Osteoblast (primary cell): ENCODE data around the gene AGPS. TPM values are rescaled to one million over a fixed set of nuclear protein-coding genes. Genes with fewer than 3 reads are reported as not detected.

Source experiments
- DNase-seq: peaks from one replicate; pipeline ENCODE4 v3.0.0; 2011; ENCODE audit warnings: low spot score, mixed read lengths; ENCODE audit not compliant: insufficient read length; ENCODE audit errors: missing footprints
- H2AFZ ChIP-seq: 2 replicates; pipeline ENCODE4 v1.6.0; 2011; ENCODE audit warnings: mild to moderate bottlenecking, low read length
- H3K27ac ChIP-seq: 2 replicates; pipeline ENCODE4 v1.5.1; 2011; ENCODE audit warnings: mild to moderate bottlenecking, low read depth, low read length, moderate library complexity
- H3K27me3 ChIP-seq: 2 replicates; pipeline ENCODE4 v1.6.0; 2012; ENCODE audit warnings: mild to moderate bottlenecking, control low read depth, inconsistent platforms, low read length, moderate library complexity; ENCODE audit not compliant: insufficient read depth
- H3K36me3 ChIP-seq: 2 replicates; pipeline ENCODE4 v1.5.1; 2011; ENCODE audit warnings: mild to moderate bottlenecking, low read length, control low read depth, moderate library complexity; ENCODE audit not compliant: insufficient read depth
- H3K4me1 ChIP-seq: 2 replicates; pipeline ENCODE4 v1.5.1; 2011; ENCODE audit warnings: mild to moderate bottlenecking, low read length, control low read depth, moderate library complexity; ENCODE audit not compliant: insufficient read depth
- H3K4me2 ChIP-seq: 2 replicates; pipeline ENCODE4 v1.6.0; 2011; ENCODE audit warnings: mild to moderate bottlenecking, low read length; ENCODE audit not compliant: insufficient read depth
- H3K4me3 ChIP-seq: fragments of 200-600 bp; sonication (generic); 3 replicates; pipeline ENCODE4 v1.5.1; 2012; ENCODE audit warnings: mild to moderate bottlenecking, low read length, inconsistent platforms; ENCODE audit not compliant: insufficient read depth
- H3K79me2 ChIP-seq: 2 replicates; pipeline ENCODE4 v1.6.0; 2012; ENCODE audit warnings: mild to moderate bottlenecking, low read length, control low read depth, inconsistent platforms; ENCODE audit not compliant: insufficient read depth
- H3K9me3 ChIP-seq: 2 replicates; pipeline ENCODE4 v1.5.1; 2011; ENCODE audit warnings: low read depth, low read length, control low read depth
- H4K20me1 ChIP-seq: 2 replicates; pipeline ENCODE4 v1.6.0; 2012; ENCODE audit warnings: mild to moderate bottlenecking, low read length, control low read depth; ENCODE audit not compliant: insufficient read depth
- total RNA-seq: library from RNA; depleted of rRNA; stranded (reverse); fragments of >200 nt; gene quantifications from 2 replicates; pipeline ENCODE4 v1.2.3, GENCODE V29; 2012
- TF ChIP-seq, protein P1 (sequence below): IDR thresholded peaks from 2 replicates; pipeline ENCODE4 v1.5.1; 2011; ENCODE audit warnings: mild to moderate bottlenecking, low read depth, low read length, moderate library complexity; ENCODE audit errors: extremely low read depth

Gene AGPS
- total RNA-seq, 1 donor = 34.0 TPM

DNA sequence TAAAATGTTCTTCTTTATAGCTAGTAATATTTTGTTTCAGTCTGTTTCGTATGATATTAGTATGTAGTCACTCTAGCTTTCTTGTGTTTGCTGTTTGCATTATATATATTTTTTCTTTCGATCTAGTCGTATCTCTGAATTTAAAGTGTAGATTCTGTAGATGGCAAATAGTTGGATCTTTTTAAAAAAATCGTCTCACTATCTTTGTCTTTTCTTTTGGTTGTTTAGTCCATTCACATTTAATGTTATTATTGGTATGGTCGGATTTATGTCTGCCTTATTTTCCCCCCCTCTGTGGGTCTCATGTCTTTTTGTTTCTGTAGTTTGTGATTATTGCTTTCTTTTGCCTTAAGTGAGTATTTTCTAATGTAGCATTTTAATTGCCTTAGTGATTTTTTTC lies 84.3 kb downstream of the AGPS start:
- Histone ChIP-seq H3K4me1 (no peaks in the 10 kb centered on the region), H2AFZ (no peak overlapping the region), H3K4me3 (no peak overlapping the region), H3K36me3 (peaks cover 7% of the 10 kb centered on the region), H3K79me2 (no peaks in the 10 kb centered on the region), H3K4me2 (no peak overlapping the region), H4K20me1 (no peaks in the 10 kb centered on the region), H3K9me3 (no peaks in the 10 kb centered on the region), H3K27ac (no peak overlapping the region), H3K27me3 (no peaks in the 10 kb centered on the region)
- TF ChIP-seq, protein P1, sequence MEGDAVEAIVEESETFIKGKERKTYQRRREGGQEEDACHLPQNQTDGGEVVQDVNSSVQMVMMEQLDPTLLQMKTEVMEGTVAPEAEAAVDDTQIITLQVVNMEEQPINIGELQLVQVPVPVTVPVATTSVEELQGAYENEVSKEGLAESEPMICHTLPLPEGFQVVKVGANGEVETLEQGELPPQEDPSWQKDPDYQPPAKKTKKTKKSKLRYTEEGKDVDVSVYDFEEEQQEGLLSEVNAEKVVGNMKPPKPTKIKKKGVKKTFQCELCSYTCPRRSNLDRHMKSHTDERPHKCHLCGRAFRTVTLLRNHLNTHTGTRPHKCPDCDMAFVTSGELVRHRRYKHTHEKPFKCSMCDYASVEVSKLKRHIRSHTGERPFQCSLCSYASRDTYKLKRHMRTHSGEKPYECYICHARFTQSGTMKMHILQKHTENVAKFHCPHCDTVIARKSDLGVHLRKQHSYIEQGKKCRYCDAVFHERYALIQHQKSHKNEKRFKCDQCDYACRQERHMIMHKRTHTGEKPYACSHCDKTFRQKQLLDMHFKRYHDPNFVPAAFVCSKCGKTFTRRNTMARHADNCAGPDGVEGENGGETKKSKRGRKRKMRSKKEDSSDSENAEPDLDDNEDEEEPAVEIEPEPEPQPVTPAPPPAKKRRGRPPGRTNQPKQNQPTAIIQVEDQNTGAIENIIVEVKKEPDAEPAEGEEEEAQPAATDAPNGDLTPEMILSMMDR = no peak
- DNase-seq = no peak

DNA sequence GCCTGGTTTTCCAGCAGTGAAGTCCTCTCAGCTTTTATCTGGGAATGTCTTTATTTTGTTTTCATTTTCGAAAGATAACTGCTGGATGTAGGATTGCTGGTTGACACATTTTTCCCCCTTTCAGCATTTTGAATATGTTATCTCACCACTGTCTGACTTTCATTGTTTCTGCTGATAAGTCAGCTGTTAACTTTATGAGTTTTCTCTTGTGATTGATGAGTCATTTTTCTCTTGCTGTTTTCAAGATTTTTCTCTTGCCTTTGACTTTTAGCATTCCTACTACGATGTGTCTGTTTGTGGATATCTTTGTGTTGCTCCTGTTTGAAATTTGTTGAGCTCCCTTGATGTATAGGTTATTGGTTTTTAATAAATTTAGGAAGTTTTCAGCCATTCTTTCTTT lies 85.5 kb downstream of the AGPS start:
- no peak for DNase-seq
- H4K20me1 ChIP-seq = no peaks in the 10 kb centered on the region
- H3K79me2 ChIP-seq = no peaks in the 10 kb centered on the region
- H3K9me3 ChIP-seq = no peaks in the 10 kb centered on the region
- H2AFZ ChIP-seq = no peak overlapping the region
- H3K27me3 ChIP-seq = no peaks in the 10 kb centered on the region
- TF ChIP-seq, protein P1 = no peak
- H3K36me3 ChIP-seq = peaks cover 7% of the 10 kb centered on the region
- H3K4me1 ChIP-seq = no peaks in the 10 kb centered on the region
- H3K4me3 ChIP-seq = no peak overlapping the region
- H3K27ac ChIP-seq = no peak overlapping the region
- no peak overlapping the region for H3K4me2 ChIP-seq

DNA sequence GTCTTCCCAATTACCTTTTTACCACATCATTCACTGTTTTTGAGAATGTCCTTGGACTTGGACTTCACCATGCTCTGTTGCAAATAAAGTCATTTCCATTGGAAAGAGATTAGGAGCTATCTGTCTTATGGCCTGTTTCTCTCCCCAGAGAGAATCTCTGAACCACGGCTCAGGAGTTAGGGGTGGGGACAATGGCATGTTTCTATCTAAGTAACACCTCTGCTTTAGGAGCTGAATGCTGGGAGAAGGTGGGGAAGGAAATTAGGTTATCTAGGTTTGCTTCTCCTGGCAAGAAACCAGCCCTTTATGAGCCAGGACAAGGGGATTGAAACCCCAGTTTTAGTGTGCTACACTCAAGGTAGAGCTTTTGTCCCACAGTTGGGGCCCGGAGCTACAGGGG lies 86.3 kb downstream of the AGPS start:
- H3K36me3 ChIP-seq = peaks cover 7% of the 10 kb centered on the region
- H3K4me2 ChIP-seq = no peak overlapping the region
- no peak overlapping the region for H3K27ac ChIP-seq
- DNase-seq = no peak
- H3K27me3 ChIP-seq = no peaks in the 10 kb centered on the region
- TF ChIP-seq, protein P1 = no peak
- H4K20me1 ChIP-seq = no peaks in the 10 kb centered on the region
- no peaks in the 10 kb centered on the region for H3K79me2 ChIP-seq
- H3K4me3 ChIP-seq = no peak overlapping the region
- no peaks in the 10 kb centered on the region for H3K9me3 ChIP-seq
- H2AFZ ChIP-seq = no peak overlapping the region
- H3K4me1 ChIP-seq = no peaks in the 10 kb centered on the region

DNA sequence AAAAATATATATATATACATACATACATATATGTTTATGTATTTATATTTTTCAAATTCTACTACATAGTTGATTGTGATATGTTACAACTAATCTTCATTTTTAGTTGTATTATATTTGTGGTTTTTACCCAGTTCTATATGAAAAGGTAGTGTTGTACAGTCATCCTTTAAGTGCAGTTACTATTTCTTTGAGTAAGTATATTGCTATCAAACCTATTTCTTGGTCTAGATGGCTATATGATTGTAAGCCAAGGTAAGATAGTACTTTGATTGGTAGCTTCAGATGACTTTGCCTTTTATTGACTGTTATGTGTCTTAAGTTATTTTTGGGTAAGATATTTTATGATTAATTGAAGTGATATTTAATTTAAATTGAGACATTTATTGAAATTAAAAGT lies 89.6 kb downstream of the AGPS start:
- Histone ChIP-seq H3K27me3 (no peaks in the 10 kb centered on the region), H4K20me1 (no peaks in the 10 kb centered on the region), H3K79me2 (no peaks in the 10 kb centered on the region), H3K4me3 (no peak overlapping the region), H3K9me3 (no peaks in the 10 kb centered on the region), H3K36me3 (peaks cover 9% of the 10 kb centered on the region), H3K4me1 (no peaks in the 10 kb centered on the region), H3K4me2 (no peak overlapping the region), H2AFZ (no peak overlapping the region), H3K27ac (no peak overlapping the region)
- DNase-seq = no peak
- TF ChIP-seq, protein P1 = no peak
